Hematopoietic multipotent progenitor cell treated with erythropoietin and hydrocortisone succinate and interleukin-3 and kit ligand, for 8 days (in vitro differentiated cells): ENCODE results near the gene L3MBTL4.
"Not testable (repeated sequence)": the region's sequence is repeated elsewhere in the genome, so short reads cannot be mapped to it uniquely, and the experiment has no call there.

Experiments
- DNase-seq: peaks from one replicate; pipeline ENCODE4 v3.0.0-alpha.2; 2015

Gene L3MBTL4

GRCh38 chr18:6294148-6294784, 120.4 kb downstream of the L3MBTL4 start:
- no peak for DNase-seq

- no peak for DNase-seq
Observed at GRCh38 chr18:6289843-6290242, 124.9 kb downstream of the L3MBTL4 start.

GRCh38 chr18:6286585-6286984, 128.1 kb downstream of the L3MBTL4 start:
- no peak for DNase-seq

- no peak for DNase-seq
Observed at GRCh38 chr18:6284761-6285160, 129.9 kb downstream of the L3MBTL4 start.

GRCh38 chr18:6284300-6284699, 130.4 kb downstream of the L3MBTL4 start:
- DNase-seq = no peak

GRCh38 chr18:6281874-6282273, 132.8 kb downstream of the L3MBTL4 start:
- no peak for DNase-seq

GRCh38 chr18:6280211-6280743, 134.4 kb downstream of the L3MBTL4 start:
- DNase-seq = no peak

- DNase-seq = no peak
Observed at GRCh38 chr18:6279308-6279707, 135.4 kb downstream of the L3MBTL4 start.

- DNase-seq = no peak
Observed at GRCh38 chr18:6273423-6273822, 141.3 kb downstream of the L3MBTL4 start.

GRCh38 chr18:6272144-6272543, 142.6 kb downstream of the L3MBTL4 start:
- DNase-seq = not testable (repeated sequence)

- DNase-seq = no peak
Observed at GRCh38 chr18:6271585-6271984, 143.1 kb downstream of the L3MBTL4 start.

GRCh38 chr18:6270771-6271216, 143.9 kb downstream of the L3MBTL4 start:
- no peak for DNase-seq

GRCh38 chr18:6269660-6270332, 144.9 kb downstream of the L3MBTL4 start:
- peak; percentile 2 for DNase-seq

GRCh38 chr18:6266212-6266611, 148.5 kb downstream of the L3MBTL4 start:
- DNase-seq = no peak

GRCh38 chr18:6261938-6262337, 152.8 kb downstream of the L3MBTL4 start:
- no peak for DNase-seq

- not testable (repeated sequence) for DNase-seq
Observed at GRCh38 chr18:6259324-6259723, 155.4 kb downstream of the L3MBTL4 start.

GRCh38 chr18:6257950-6258349, 156.8 kb downstream of the L3MBTL4 start:
- DNase-seq = no peak

- DNase-seq = no peak
Observed at GRCh38 chr18:6256521-6256920, 158.2 kb downstream of the L3MBTL4 start.

GRCh38 chr18:6255886-6256285, 158.8 kb downstream of the L3MBTL4 start:
- DNase-seq = no peak

- DNase-seq = no peak
Observed at GRCh38 chr18:6255116-6255705, 159.5 kb downstream of the L3MBTL4 start.

GRCh38 chr18:6254456-6254855, 160.3 kb downstream of the L3MBTL4 start:
- DNase-seq = no peak

- no peak for DNase-seq
Observed at GRCh38 chr18:6251084-6251483, 163.6 kb downstream of the L3MBTL4 start.

GRCh38 chr18:6249788-6250187, 164.9 kb downstream of the L3MBTL4 start:
- DNase-seq = no peak

- DNase-seq = no peak
Observed at GRCh38 chr18:6249170-6249569, 165.5 kb downstream of the L3MBTL4 start.
